Liver (tissue), 9 donors: ENCODE data around the gene KRT86. TPM values are rescaled to one million over a fixed set of nuclear protein-coding genes. Genes with fewer than 3 reads are reported as not detected.

ENCODE experiments used
- DNase-seq: peaks from one replicate; pipeline ENCODE4 v3.0.0-alpha.2; 2017; ENCODE audit warnings: low spot score
- H3K27ac ChIP-seq, 2 donors: one replicate each; pipeline ENCODE4 v1.7.0; 2013; ENCODE audit warnings: inconsistent platforms in 2 of 2, low read length in 2 of 2, control low read depth in 1 of 2, low read depth in 1 of 2, mild to moderate bottlenecking in 1 of 2
- H3K27me3 ChIP-seq, 4 donors: one replicate each; pipeline versions ENCODE4 v1.6.1 to v1.7.0; 2013; ENCODE audit warnings: low read length in 3 of 4, inconsistent platforms in 1 of 4, mild to moderate bottlenecking in 1 of 4, moderate library complexity in 1 of 4; ENCODE audit not compliant: control insufficient read depth in 4 of 4, insufficient read depth in 4 of 4
- H3K36me3 ChIP-seq, 4 donors: one replicate each; pipeline versions ENCODE4 v1.6.1 to v1.7.0; 2013; ENCODE audit warnings: low read length in 3 of 4, mild to moderate bottlenecking in 3 of 4, low read depth in 1 of 4, moderate library complexity in 1 of 4; ENCODE audit not compliant: control insufficient read depth in 4 of 4, insufficient read depth in 3 of 4
- H3K4me1 ChIP-seq, 4 donors: one replicate each; pipeline versions ENCODE4 v1.6.1 to v1.7.0; 2013; ENCODE audit warnings: low read length in 3 of 4, mild to moderate bottlenecking in 3 of 4, moderate library complexity in 1 of 4; ENCODE audit not compliant: control insufficient read depth in 4 of 4, insufficient read depth in 4 of 4
- H3K4me3 ChIP-seq, 3 donors: one replicate each; pipeline versions ENCODE4 v1.6.1 to v1.7.0; 2013; ENCODE audit warnings: low read length in 3 of 3, control low read depth in 1 of 3, low read depth in 1 of 3, mild to moderate bottlenecking in 1 of 3
- H3K9ac ChIP-seq, 2 donors: one replicate each; pipeline ENCODE4 v1.7.0; 2013; ENCODE audit warnings: low read length in 2 of 2, mild to moderate bottlenecking in 2 of 2, moderate library complexity in 2 of 2, control low read depth in 1 of 2, low read depth in 1 of 2
- H3K9me3 ChIP-seq, 4 donors: one replicate each; pipeline versions ENCODE4 v1.6.1 to v1.7.0; 2013; ENCODE audit warnings: low read length in 3 of 4; ENCODE audit not compliant: control insufficient read depth in 4 of 4
- EGR1 ChIP-seq, 2 donors: IDR thresholded peaks; 2 replicates each; pipeline ENCODE4 v1.6.1; 2016 to 2018; ENCODE audit warnings: antibody characterized with exemption in 2 of 2, low read depth in 2 of 2
- FOXA1 ChIP-seq: IDR thresholded peaks from 2 replicates; pipeline ENCODE4 v1.6.1; 2016; ENCODE audit warnings: antibody characterized with exemption
- FOXA2 ChIP-seq: IDR thresholded peaks from 2 replicates; pipeline ENCODE4 v1.6.1; 2016; ENCODE audit warnings: antibody characterized with exemption
- GABPA ChIP-seq, 2 donors: IDR thresholded peaks in 1 of 2; conservative IDR thresholded peaks in 1 of 2; 2 replicates each; pipeline ENCODE4 v1.6.1; 2016; ENCODE audit warnings: antibody characterized with exemption in 2 of 2, mild to moderate bottlenecking in 1 of 2, moderate library complexity in 1 of 2
- HNF4A ChIP-seq, 2 donors: conservative IDR thresholded peaks; 2 replicates each; pipeline ENCODE4 v1.6.1; 2016; ENCODE audit warnings: antibody characterized with exemption in 2 of 2, mild to moderate bottlenecking in 2 of 2
- HNF4G ChIP-seq: IDR thresholded peaks from 2 replicates; pipeline ENCODE4 v1.6.1; 2016; ENCODE audit warnings: antibody characterized with exemption
- JUND ChIP-seq, 2 donors: IDR thresholded peaks; 2 replicates each; pipeline ENCODE4 v1.6.1; 2016; ENCODE audit warnings: antibody characterized with exemption in 2 of 2
- MAX ChIP-seq: IDR thresholded peaks from 2 replicates; pipeline ENCODE4 v1.6.1; 2016; ENCODE audit warnings: antibody characterized with exemption
- RAD21 ChIP-seq, 2 donors: IDR thresholded peaks; 2 replicates each; pipeline ENCODE4 v1.6.1; 2016; ENCODE audit warnings: antibody characterized with exemption in 2 of 2, mild to moderate bottlenecking in 2 of 2
- RXRA ChIP-seq, 2 donors: IDR thresholded peaks; 2 replicates each; pipeline ENCODE4 v1.6.1; 2017 to 2018; ENCODE audit warnings: antibody characterized with exemption in 2 of 2, mild to moderate bottlenecking in 1 of 2
- SP1 ChIP-seq: IDR thresholded peaks from 2 replicates; pipeline ENCODE4 v1.6.1; 2018; ENCODE audit warnings: antibody characterized with exemption, mild to moderate bottlenecking
- TAF1 ChIP-seq: conservative IDR thresholded peaks from 2 replicates; pipeline ENCODE4 v1.6.1; 2016; ENCODE audit warnings: antibody characterized with exemption, mild to moderate bottlenecking
- WGBS: extraction: QIAGEN DNeasy Blood & Tissue Kit; methylation state at CpG from one replicate; pipeline ENCODE4 v1.1.7; 2013; 5-methylcytosine and 5-hydroxymethylcytosine counted together
- polyA plus RNA-seq, 2 donors: library from polyadenylated mRNA; stranded (reverse) in 1 of 2; unstranded in 1 of 2; fragments of 200-250 nt in 1 of 2; fragments of >200 nt in 1 of 2; fragmentation: Nextera tagmentation in 1 of 2; extraction: Ambion mirVana in 1 of 2; gene quantifications; one replicate each; pipeline versions ENCODE4 v1.2.1 to v1.2.3, GENCODE V29; 2013 to 2015
- total RNA-seq, 2 donors: library from RNA; depleted of rRNA; stranded (reverse); fragments of >200 nt; gene quantifications; one replicate each; pipeline ENCODE4 v1.2.3, GENCODE V29; 2014
- TF ChIP-seq, protein P1 (sequence below): IDR thresholded peaks from 2 replicates; pipeline ENCODE4 v1.6.1; 2016; ENCODE audit warnings: antibody characterized with exemption, mild to moderate bottlenecking
- TF ChIP-seq, protein P2 (sequence below): fragments of 150-350 bp; IDR thresholded peaks from 2 replicates; pipeline ENCODE4 v1.5.1; 2017; ENCODE audit warnings: improper control_type of control experiment, low read depth, low read length; ENCODE audit not compliant: missing input control
- TF ChIP-seq, protein P3 (sequence below): IDR thresholded peaks from 2 replicates; pipeline ENCODE4 v1.6.1; 2016; ENCODE audit warnings: antibody characterized with exemption
- donor health status: healthy.
- donor health status: healthy.
- donor health status: healthy.
- donor health status: healthy.
- donor health status: healthy.

The KRT86 gene
- under 1 TPM in 1 of 2 donors, not detected in 1; 0.08 TPM for total RNA-seq
- polyA plus RNA-seq, result not detected

GRCh38 chr12:52274521-52275120, at the start of gene KRT86:
Gene KRT86 (plus strand): TSS chr12:52274645. CDS start chr12:52301917, 27,272 bp downstream.
- peaks cover 0 to 3% (median 0%) of the 10 kb centered on the region in 4 donors for H3K27me3 ChIP-seq
- TF ChIP-seq TAF1 (no peak), RXRA (IDR thresholded peaks at IDR 0.05) (no peak)
- TF ChIP-seq, protein P1, sequence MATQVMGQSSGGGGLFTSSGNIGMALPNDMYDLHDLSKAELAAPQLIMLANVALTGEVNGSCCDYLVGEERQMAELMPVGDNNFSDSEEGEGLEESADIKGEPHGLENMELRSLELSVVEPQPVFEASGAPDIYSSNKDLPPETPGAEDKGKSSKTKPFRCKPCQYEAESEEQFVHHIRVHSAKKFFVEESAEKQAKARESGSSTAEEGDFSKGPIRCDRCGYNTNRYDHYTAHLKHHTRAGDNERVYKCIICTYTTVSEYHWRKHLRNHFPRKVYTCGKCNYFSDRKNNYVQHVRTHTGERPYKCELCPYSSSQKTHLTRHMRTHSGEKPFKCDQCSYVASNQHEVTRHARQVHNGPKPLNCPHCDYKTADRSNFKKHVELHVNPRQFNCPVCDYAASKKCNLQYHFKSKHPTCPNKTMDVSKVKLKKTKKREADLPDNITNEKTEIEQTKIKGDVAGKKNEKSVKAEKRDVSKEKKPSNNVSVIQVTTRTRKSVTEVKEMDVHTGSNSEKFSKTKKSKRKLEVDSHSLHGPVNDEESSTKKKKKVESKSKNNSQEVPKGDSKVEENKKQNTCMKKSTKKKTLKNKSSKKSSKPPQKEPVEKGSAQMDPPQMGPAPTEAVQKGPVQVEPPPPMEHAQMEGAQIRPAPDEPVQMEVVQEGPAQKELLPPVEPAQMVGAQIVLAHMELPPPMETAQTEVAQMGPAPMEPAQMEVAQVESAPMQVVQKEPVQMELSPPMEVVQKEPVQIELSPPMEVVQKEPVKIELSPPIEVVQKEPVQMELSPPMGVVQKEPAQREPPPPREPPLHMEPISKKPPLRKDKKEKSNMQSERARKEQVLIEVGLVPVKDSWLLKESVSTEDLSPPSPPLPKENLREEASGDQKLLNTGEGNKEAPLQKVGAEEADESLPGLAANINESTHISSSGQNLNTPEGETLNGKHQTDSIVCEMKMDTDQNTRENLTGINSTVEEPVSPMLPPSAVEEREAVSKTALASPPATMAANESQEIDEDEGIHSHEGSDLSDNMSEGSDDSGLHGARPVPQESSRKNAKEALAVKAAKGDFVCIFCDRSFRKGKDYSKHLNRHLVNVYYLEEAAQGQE, result no peak
- TF ChIP-seq, protein P2, sequence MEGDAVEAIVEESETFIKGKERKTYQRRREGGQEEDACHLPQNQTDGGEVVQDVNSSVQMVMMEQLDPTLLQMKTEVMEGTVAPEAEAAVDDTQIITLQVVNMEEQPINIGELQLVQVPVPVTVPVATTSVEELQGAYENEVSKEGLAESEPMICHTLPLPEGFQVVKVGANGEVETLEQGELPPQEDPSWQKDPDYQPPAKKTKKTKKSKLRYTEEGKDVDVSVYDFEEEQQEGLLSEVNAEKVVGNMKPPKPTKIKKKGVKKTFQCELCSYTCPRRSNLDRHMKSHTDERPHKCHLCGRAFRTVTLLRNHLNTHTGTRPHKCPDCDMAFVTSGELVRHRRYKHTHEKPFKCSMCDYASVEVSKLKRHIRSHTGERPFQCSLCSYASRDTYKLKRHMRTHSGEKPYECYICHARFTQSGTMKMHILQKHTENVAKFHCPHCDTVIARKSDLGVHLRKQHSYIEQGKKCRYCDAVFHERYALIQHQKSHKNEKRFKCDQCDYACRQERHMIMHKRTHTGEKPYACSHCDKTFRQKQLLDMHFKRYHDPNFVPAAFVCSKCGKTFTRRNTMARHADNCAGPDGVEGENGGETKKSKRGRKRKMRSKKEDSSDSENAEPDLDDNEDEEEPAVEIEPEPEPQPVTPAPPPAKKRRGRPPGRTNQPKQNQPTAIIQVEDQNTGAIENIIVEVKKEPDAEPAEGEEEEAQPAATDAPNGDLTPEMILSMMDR, result no peak
- WGBS, result 56% methylated on average over 3 of the region's 3 CpGs
- H3K36me3 ChIP-seq, result no peaks in the 10 kb centered on the region
- peaks cover 0 to 2% (median 0%) of the 10 kb centered on the region in 4 donors for H3K4me1 ChIP-seq
- no peak within 1 kb of the TSS for H3K9ac ChIP-seq
- no peak within 1 kb of the TSS for H3K4me3 ChIP-seq
- no peak within 1 kb of the TSS for H3K27ac ChIP-seq
- no peaks in the 10 kb centered on the region for H3K9me3 ChIP-seq
- no peak for DNase-seq

DNA sequence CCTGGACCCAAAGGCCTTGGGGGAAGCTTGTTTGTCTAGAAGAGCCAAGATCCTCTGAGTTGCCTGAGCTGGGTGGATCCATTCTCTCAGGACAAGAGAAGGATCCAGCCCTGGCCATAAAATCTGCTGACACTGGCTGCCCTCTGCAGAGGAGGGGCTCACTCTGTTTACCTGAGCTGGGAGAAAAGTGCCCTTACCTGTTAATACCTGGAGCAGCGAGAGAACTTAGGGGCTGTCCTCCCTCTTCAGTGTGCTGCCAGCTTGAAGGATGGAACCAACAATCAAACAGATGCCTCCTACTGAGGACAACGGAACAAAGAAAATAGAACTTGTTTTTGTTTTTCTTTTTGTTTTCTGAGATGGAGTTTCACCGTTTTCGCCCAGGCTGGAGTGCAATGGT, 48.7 kb upstream of the KRT86 start:
- Histone ChIP-seq H3K4me1 (no peaks in the 10 kb centered on the region), H3K36me3 (no peaks in the 10 kb centered on the region), H3K9me3 (no peaks in the 10 kb centered on the region), H3K27ac (no peak overlapping the region), H3K9ac (no peak overlapping the region), H3K4me3 (no peak overlapping the region), H3K27me3 (peaks cover 0 to 19% (median 3%) of the 10 kb centered on the region in 4 donors)
- no peak for TF ChIP-seq RAD21 (IDR thresholded peaks at IDR 0.05)
- no peak for TF ChIP-seq JUND (IDR thresholded peaks at IDR 0.05)
- no peak for TF ChIP-seq FOXA2
- TF ChIP-seq, protein P2, result no peak
- no peak for TF ChIP-seq HNF4A (conservative IDR thresholded peaks at IDR 0.05)
- no peak for TF ChIP-seq HNF4G
- no peak for TF ChIP-seq GABPA (IDR thresholded peaks at IDR 0.05 in 1 of 2, conservative IDR thresholded peaks at IDR 0.05 in 1 of 2)
- TF ChIP-seq, protein P1, result no peak
- TF ChIP-seq SP1, result no peak
- TF ChIP-seq MAX, result no peak
- TF ChIP-seq FOXA1, result no peak
- TF ChIP-seq TAF1, result no peak
- TF ChIP-seq, protein P3, sequence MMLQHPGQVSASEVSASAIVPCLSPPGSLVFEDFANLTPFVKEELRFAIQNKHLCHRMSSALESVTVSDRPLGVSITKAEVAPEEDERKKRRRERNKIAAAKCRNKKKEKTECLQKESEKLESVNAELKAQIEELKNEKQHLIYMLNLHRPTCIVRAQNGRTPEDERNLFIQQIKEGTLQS, result no peak
- TF ChIP-seq RXRA (IDR thresholded peaks at IDR 0.05), result no peak
- TF ChIP-seq EGR1 (IDR thresholded peaks at IDR 0.05; ENCODE audit: low read depth in 2 of 2), result no peak
- DNase-seq, result no peak
- WGBS, result 68% methylated on average over 4 of the region's 4 CpGs
